Fibroblast of villous mesenchyme (primary cell): ENCODE data around the gene PCDHGA5. TPM values are rescaled to one million over a fixed set of nuclear protein-coding genes. Genes with fewer than 3 reads are reported as not detected.

ENCODE experiments used
- DNase-seq: peaks from one replicate; pipeline ENCODE4 v3.0.0-alpha.2; 2010; ENCODE audit warnings: low read depth
- H3K4me3 ChIP-seq: 2 replicates; pipeline ENCODE4 v1.5.1; 2011; ENCODE audit warnings: low read depth, mild to moderate bottlenecking, low read length
- total RNA-seq: library from RNA; depleted of rRNA; stranded (reverse); fragments of >200 nt; gene quantifications from 2 replicates; pipeline ENCODE4 v1.2.3, GENCODE V29; 2012
- TF ChIP-seq, protein P1 (sequence below): IDR thresholded peaks from 2 replicates; pipeline ENCODE4 v1.5.1; 2012; ENCODE audit warnings: low read depth, mild to moderate bottlenecking, low read length; ENCODE audit not compliant: insufficient read depth

The PCDHGA5 gene
- total RNA-seq, 1 donor: 1.3 TPM

DNA sequence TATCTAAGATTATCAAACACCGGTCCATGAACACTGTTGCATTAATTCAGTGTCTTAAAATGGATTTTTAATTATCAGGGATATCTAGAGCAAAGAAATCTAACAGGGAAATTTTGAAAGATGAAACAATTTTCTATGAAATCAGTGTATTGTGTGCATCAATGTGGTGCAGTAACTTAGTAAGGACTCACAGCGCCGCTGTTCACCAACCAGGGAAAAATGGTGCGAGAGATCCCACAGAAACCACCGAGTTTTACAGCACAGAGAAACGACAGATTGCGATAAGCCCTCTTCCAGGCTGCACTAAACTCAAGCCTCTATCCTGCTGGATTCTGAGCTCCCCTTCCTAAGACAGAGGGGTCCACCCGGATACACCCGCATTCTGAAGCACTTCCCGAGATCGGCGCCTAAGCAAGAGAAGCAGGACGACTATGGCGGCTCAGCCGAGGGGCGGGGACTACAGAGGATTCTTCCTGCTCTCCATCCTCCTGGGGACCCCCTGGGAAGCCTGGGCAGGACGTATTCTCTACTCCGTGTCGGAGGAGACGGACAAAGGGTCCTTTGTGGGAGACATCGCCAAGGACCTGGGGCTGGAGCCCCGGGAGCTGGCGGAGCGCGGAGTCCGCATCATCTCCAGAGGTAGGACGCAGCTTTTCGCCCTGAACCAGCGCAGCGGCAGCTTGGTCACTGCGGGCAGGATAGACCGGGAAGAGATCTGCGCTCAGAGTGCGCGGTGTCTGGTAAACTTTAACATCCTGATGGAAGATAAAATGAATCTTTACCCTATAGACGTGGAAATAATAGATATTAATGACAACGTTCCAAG, 18.7 kb downstream of the PCDHGA5 start, which contains the start of gene PCDHGA7:
TSS of gene PCDHGA7 (plus strand) at position 274 of the 826 bp plus-strand sequence. CDS start at position 432, 158 bp downstream.
- TF ChIP-seq, protein P1, sequence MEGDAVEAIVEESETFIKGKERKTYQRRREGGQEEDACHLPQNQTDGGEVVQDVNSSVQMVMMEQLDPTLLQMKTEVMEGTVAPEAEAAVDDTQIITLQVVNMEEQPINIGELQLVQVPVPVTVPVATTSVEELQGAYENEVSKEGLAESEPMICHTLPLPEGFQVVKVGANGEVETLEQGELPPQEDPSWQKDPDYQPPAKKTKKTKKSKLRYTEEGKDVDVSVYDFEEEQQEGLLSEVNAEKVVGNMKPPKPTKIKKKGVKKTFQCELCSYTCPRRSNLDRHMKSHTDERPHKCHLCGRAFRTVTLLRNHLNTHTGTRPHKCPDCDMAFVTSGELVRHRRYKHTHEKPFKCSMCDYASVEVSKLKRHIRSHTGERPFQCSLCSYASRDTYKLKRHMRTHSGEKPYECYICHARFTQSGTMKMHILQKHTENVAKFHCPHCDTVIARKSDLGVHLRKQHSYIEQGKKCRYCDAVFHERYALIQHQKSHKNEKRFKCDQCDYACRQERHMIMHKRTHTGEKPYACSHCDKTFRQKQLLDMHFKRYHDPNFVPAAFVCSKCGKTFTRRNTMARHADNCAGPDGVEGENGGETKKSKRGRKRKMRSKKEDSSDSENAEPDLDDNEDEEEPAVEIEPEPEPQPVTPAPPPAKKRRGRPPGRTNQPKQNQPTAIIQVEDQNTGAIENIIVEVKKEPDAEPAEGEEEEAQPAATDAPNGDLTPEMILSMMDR: peak; percentile 68
- DNase-seq: peak; percentile 54
- H3K4me3 ChIP-seq: peak within 1 kb of the TSS; percentile 69

DNA sequence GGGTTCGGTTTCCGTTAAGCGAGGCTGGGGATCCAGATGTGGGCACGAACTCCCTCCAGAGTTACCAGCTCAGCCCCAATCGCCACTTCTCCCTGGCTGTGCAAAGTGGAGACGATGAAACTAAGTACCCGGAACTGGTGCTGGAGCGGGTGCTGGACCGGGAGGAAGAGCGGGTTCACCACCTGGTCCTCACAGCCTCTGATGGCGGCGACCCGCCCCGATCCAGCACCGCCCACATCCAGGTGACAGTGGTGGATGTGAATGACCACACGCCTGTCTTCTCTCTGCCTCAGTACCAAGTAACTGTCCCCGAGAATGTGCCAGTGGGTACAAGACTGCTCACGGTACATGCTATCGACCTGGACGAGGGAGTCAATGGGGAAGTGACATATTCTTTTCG, 19.4 kb downstream of the PCDHGA5 start:
- TF ChIP-seq, protein P1: no peak
- H3K4me3 ChIP-seq: peak overlapping the region; percentile 69
- no peak for DNase-seq

DNA sequence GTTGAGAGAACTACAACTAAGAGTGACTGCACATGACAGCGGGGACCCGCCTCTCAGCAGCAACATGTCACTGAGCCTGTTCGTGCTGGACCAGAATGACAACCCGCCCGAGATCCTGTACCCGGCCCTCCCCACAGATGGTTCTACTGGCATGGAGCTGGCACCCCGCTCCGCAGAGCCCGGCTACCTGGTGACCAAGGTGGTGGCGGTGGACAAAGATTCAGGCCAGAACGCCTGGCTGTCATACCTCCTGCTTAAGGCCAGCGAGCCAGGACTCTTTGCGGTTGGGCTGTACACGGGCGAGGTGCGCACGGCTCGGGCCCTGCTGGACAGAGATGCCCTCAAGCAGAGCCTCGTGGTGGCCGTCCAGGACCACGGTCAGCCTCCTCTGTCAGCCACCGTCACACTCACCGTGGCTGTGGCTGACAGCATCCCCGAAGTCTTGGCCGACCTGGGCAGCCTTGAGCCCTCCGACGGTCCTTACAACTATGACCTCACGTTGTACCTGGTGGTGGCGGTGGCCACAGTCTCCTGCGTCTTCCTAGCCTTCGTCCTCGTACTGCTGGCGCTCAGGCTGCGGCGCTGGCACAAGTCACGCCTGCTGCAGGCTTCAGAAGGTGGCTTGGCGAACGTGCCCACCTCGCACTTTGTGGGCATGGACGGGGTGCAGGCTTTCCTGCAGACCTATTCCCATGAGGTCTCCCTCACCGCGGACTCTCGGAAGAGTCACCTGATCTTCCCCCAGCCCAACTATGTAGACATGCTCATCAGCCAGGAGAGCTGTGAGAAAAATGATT, 20.7 kb downstream of the PCDHGA5 start:
- DNase-seq: no peak
- TF ChIP-seq, protein P1: no peak
- H3K4me3 ChIP-seq: no peak overlapping the region

DNA sequence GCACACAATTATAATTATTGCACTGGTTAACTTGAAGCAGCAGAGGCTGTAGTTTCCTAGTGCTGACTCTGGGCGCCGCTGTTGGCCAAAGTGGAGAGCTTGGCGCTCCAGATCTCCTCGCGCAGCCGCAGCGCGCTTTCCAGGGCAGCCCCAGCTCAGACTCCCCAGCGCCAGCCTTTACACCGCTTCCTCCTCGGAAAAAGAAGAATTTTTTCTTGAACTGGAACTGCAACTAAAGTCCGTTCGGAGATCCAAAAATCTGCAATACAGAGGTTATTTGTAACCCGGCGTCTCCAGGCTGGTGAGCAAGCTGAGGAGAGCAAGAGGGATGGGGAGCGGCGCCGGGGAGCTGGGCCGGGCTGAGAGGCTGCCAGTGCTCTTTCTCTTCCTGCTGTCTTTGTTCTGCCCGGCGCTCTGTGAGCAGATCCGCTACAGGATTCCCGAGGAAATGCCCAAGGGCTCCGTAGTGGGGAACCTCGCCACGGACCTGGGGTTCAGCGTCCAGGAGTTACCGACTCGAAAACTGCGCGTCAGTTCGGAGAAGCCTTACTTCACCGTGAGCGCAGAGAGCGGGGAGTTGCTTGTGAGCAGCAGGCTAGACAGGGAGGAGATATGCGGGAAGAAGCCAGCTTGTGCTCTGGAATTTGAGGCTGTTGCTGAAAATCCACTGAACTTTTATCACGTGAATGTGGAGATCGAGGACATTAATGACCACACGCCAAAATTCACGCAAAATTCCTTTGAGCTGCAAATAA, 23.8 kb downstream of the PCDHGA5 start, which contains the start of gene PCDHGB4:
TSS of gene PCDHGB4 (plus strand) at position 142 of the 755 bp plus-strand sequence. CDS start at position 329, 187 bp downstream.
- TF ChIP-seq, protein P1: peak; percentile 66
- peak within 1 kb of the TSS; percentile 58 for H3K4me3 ChIP-seq
- peak; percentile 56 for DNase-seq

DNA sequence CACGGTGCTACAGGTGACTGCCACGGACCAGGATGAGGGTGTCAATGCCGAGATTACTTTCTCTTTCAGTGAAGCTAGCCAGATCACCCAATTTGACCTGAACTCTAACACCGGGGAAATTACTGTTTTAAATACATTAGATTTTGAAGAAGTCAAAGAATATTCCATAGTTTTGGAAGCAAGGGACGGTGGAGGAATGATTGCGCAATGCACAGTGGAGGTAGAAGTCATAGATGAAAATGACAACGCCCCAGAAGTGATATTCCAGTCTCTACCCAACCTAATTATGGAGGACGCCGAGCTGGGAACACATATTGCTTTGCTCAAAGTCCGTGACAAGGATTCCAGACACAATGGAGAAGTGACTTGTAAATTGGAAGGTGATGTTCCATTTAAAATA, 24.7 kb downstream of the PCDHGA5 start:
- DNase-seq: no peak
- TF ChIP-seq, protein P1: no peak
- no peak overlapping the region for H3K4me3 ChIP-seq

DNA sequence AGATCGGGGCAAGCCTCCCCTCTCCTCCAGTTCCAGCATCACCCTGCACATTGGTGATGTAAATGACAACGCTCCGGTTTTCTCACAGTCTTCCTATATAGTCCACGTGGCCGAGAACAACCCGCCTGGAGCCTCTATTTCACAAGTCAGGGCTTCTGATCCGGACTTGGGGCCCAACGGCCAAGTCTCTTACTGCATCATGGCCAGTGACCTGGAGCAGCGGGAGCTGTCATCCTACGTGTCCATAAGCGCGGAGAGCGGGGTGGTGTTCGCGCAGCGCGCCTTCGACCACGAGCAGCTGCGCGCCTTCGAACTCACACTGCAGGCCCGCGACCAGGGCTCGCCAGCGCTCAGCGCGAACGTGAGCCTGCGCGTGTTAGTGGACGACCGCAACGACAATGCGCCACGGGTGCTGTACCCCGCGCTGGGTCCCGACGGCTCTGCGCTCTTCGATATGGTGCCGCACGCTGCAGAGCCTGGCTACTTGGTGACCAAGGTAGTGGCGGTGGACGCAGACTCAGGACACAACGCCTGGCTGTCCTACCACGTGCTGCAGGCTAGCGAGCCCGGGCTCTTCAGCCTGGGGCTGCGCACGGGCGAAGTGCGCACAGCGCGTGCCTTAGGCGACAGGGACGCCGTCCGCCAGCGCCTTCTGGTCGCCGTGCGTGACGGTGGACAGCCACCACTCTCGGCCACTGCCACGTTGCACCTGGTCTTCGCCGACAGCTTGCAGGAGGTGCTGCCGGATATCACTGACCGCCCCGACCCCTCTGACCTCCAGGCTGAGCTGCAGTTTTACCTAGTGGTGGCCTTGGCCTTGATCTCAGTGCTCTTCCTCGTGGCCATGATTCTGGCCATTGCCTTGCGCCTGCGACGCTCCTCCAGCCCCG, 25.4 kb downstream of the PCDHGA5 start:
- no peak overlapping the region for H3K4me3 ChIP-seq
- no peak for DNase-seq
- TF ChIP-seq, protein P1: no peak
